Fibroblast of lung (primary cell): Measurements from ENCODE around the gene RUNX2. TPM values are rescaled to one million over a fixed set of nuclear protein-coding genes. Genes with fewer than 3 reads are reported as not detected.

ENCODE experiments used
- DNase-seq, 2 donors: peaks; one replicate each; pipeline versions ENCODE4 v3.0.0 to v3.0.0-alpha.2; 2010; ENCODE audit warnings: low read depth in 2 of 2
- H2AFZ ChIP-seq: 2 replicates; pipeline ENCODE4 v1.5.1; 2012; ENCODE audit warnings: low read length, control low read depth, inconsistent platforms
- H3K27ac ChIP-seq: 2 replicates; pipeline ENCODE4 v1.5.1; 2011; ENCODE audit warnings: low read length, control low read depth; ENCODE audit not compliant: insufficient read depth
- H3K27me3 ChIP-seq: 2 replicates; pipeline ENCODE4 v1.5.1; 2011; ENCODE audit warnings: mild to moderate bottlenecking, low read length; ENCODE audit not compliant: control insufficient read depth, insufficient read depth
- H3K36me3 ChIP-seq: 2 replicates; pipeline ENCODE4 v1.5.1; 2011; ENCODE audit warnings: low read length; ENCODE audit not compliant: control insufficient read depth, insufficient read depth
- H3K4me1 ChIP-seq: 2 replicates; pipeline ENCODE4 v1.5.1; 2011; ENCODE audit warnings: low read length; ENCODE audit not compliant: control insufficient read depth, insufficient read depth; ENCODE audit errors: extremely low read depth
- H3K4me2 ChIP-seq: 2 replicates; pipeline ENCODE4 v1.5.1; 2011; ENCODE audit warnings: low read length, control low read depth; ENCODE audit not compliant: insufficient read depth; ENCODE audit errors: extremely low read depth
- H3K4me3 ChIP-seq, 4 experiments: fragments of 200-600 bp in 1 of 4; sonication (generic) in 1 of 4; replicated peaks in 1 of 4; 2 replicates each; pipeline ENCODE4 v1.5.1; 2011 to 2016; ENCODE audit warnings: low read length in 4 of 4, low read depth in 3 of 4, mild to moderate bottlenecking in 3 of 4, control low read depth in 2 of 4, inconsistent platforms in 1 of 4, mixed read lengths in 1 of 4; ENCODE audit not compliant: insufficient read depth in 1 of 4; ENCODE audit errors: control extremely low read depth in 1 of 4
- H3K79me2 ChIP-seq: 2 replicates; pipeline ENCODE4 v1.5.1; 2012; ENCODE audit warnings: mild to moderate bottlenecking, low read length, inconsistent platforms; ENCODE audit not compliant: control insufficient read depth, insufficient read depth
- H3K9ac ChIP-seq: 2 replicates; pipeline ENCODE4 v1.5.1; 2011; ENCODE audit warnings: mild to moderate bottlenecking, low read length, control low read depth; ENCODE audit not compliant: insufficient read depth
- H3K9me3 ChIP-seq: 2 replicates; pipeline ENCODE4 v1.5.1; 2012; ENCODE audit warnings: low read depth, low read length; ENCODE audit not compliant: control insufficient read depth, insufficient read depth
- H4K20me1 ChIP-seq: 2 replicates; pipeline ENCODE4 v1.5.1; 2011; ENCODE audit warnings: low read length; ENCODE audit not compliant: control insufficient read depth, insufficient read depth; ENCODE audit errors: extremely low read depth
- CTCF ChIP-seq, 2 donors: IDR thresholded peaks in 1 of 2; conservative IDR thresholded peaks in 1 of 2; 1 replicate in 1 of 2; 2 replicates in 1 of 2; pipeline ENCODE4 v1.5.1; 2011 to 2012; ENCODE audit warnings: low read length in 2 of 2, control low read depth in 1 of 2, inconsistent platforms in 1 of 2, low read depth in 1 of 2, mild to moderate bottlenecking in 1 of 2
- EZH2 ChIP-seq: IDR thresholded peaks from 2 replicates; pipeline ENCODE4 v1.5.1; 2012; ENCODE audit warnings: low read length, control low read depth, mild to moderate bottlenecking; ENCODE audit errors: missing control alignments
- polyA plus RNA-seq, 2 donors: library from polyadenylated mRNA; depleted of rRNA in 1 of 2; stranded (reverse) in 1 of 2; unstranded in 1 of 2; fragments of >200 nt; gene quantifications; 2 replicates each; pipeline ENCODE4 v1.2.1, GENCODE V29; 2011 to 2012; ENCODE audit warnings: missing spikeins in 1 of 2
- total RNA-seq: library from RNA; depleted of rRNA; stranded (reverse); fragments of >200 nt; gene quantifications from 2 replicates; pipeline ENCODE4 v1.2.1, GENCODE V29; 2014

RUNX2 gene
- total and polyA plus RNA-seq, 2 donors (not counting 1 experiment from before 2014, with no cell fraction given): 2.5 to 4.5 TPM

- H3K4me1 ChIP-seq: peaks cover 18% of the 10 kb centered on the region
- DNase-seq: peak; percentile 81 to 94
- no peak overlapping the region for H2AFZ ChIP-seq
- no peak overlapping the region for H3K4me3 ChIP-seq
- peak overlapping the region; percentile 26 for H3K27ac ChIP-seq
- H3K9ac ChIP-seq: no peak overlapping the region
- no peaks in the 10 kb centered on the region for H3K36me3 ChIP-seq
- H3K9me3 ChIP-seq: no peaks in the 10 kb centered on the region
- no peaks in the 10 kb centered on the region for H4K20me1 ChIP-seq
- peak overlapping the region; percentile 67 for H3K4me2 ChIP-seq
- peaks cover 7% of the 10 kb centered on the region for H3K79me2 ChIP-seq
- no peak for TF ChIP-seq EZH2
- TF ChIP-seq CTCF (conservative IDR thresholded peaks at IDR 0.05 in 1 of 2, IDR thresholded peaks at IDR 0.05 in 1 of 2; ENCODE audit: low read depth in 1 of 2, low read length in 2 of 2): no peak
- no peaks in the 10 kb centered on the region for H3K27me3 ChIP-seq
These were observed 152.0 kb downstream of the RUNX2 start for GRCh38 chr6:45479834-45480751.

GRCh38 chr6:45480752-45481415, 152.8 kb downstream of the RUNX2 start:
- H3K4me3 ChIP-seq: peak overlapping the region in 3 of 4 experiments; percentile 6 to 23 (median 18)
- no peaks in the 10 kb centered on the region for H3K9me3 ChIP-seq
- H3K36me3 ChIP-seq: no peaks in the 10 kb centered on the region
- peaks cover 7% of the 10 kb centered on the region for H3K79me2 ChIP-seq
- no peak overlapping the region for H2AFZ ChIP-seq
- no peak for TF ChIP-seq CTCF (conservative IDR thresholded peaks at IDR 0.05 in 1 of 2, IDR thresholded peaks at IDR 0.05 in 1 of 2; ENCODE audit: low read depth in 1 of 2, low read length in 2 of 2)
- TF ChIP-seq EZH2: no peak
- peaks cover 18% of the 10 kb centered on the region for H3K4me1 ChIP-seq
- DNase-seq: no peak
- H3K9ac ChIP-seq: no peak overlapping the region
- peak overlapping the region; percentile 26 for H3K27ac ChIP-seq
- no peaks in the 10 kb centered on the region for H4K20me1 ChIP-seq
- H3K27me3 ChIP-seq: no peaks in the 10 kb centered on the region
- peak overlapping the region; percentile 79 for H3K4me2 ChIP-seq

GRCh38 chr6:45483021-45483420, 154.9 kb downstream of the RUNX2 start:
- Histone ChIP-seq H3K27me3 (no peaks in the 10 kb centered on the region), H4K20me1 (no peaks in the 10 kb centered on the region), H3K4me3 (no peak overlapping the region), H3K27ac (peak overlapping the region; percentile 65), H3K9ac (no peak overlapping the region), H3K9me3 (no peaks in the 10 kb centered on the region), H3K79me2 (peaks cover 7% of the 10 kb centered on the region), H3K4me2 (no peak overlapping the region), H3K36me3 (no peaks in the 10 kb centered on the region), H3K4me1 (peaks cover 18% of the 10 kb centered on the region), H2AFZ (no peak overlapping the region)
- peak; percentile 97 for DNase-seq
- no peak for TF ChIP-seq CTCF (conservative IDR thresholded peaks at IDR 0.05 in 1 of 2, IDR thresholded peaks at IDR 0.05 in 1 of 2; ENCODE audit: low read depth in 1 of 2, low read length in 2 of 2)
- TF ChIP-seq EZH2: no peak
